SIG-M5 treated with dmso at 0.1 percent for 504 hours (cell line): ENCODE results near the gene ADAP1.
A peak's percentile ranks its signal among the peaks of the same experiment; 100 is the strongest.
"Not testable (repeated sequence)": the region's sequence is repeated elsewhere in the genome, so short reads cannot be mapped to it uniquely, and the experiment has no call there.

Source experiments
- DNase-seq: peaks from one replicate; lab custom pipeline; 2025; ENCODE audit not compliant: unreplicated experiment; lab: John Stamatoyannopoulos, UW

The ADAP1 gene

GRCh38 chr7:975702-976473 lies 21.4 kb upstream of the ADAP1 start:
- DNase-seq, result no peak

GRCh38 chr7:974820-975681 lies 20.6 kb upstream of the ADAP1 start, which contains the start of gene COX19:
Gene COX19 (minus strand): TSS chr7:975549. CDS start chr7:975509, 40 bp downstream.
- peak; percentile 82 for DNase-seq

GRCh38 chr7:974172-974571 lies 19.7 kb upstream of the ADAP1 start:
- peak; percentile 50 for DNase-seq

GRCh38 chr7:973312-973711 lies 18.8 kb upstream of the ADAP1 start:
- DNase-seq, result no peak

- no peak for DNase-seq
Observed at GRCh38 chr7:972676-973309, 18.3 kb upstream of the ADAP1 start.

DNA sequence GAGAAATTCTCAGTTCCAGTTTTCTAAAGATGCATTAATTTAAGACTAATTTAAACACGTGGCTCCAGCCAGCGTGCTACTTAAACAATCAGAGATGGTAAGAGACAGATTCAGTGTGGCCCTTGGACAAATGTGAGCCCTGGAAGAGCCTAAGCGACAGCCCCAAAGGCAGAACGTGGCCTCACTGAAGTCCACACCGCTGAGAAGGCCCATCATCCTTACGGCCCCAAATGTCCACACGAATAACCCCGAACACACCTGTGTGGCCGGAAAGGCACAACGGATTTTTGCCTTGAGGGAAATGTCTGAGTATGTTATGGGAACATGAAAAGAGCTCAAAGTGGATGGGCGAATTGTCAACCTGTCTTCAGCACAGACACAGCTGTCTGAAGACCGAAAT lies 17.6 kb upstream of the ADAP1 start:
- DNase-seq, result no peak

GRCh38 chr7:970744-971143 lies 16.3 kb upstream of the ADAP1 start:
- no peak for DNase-seq

DNA sequence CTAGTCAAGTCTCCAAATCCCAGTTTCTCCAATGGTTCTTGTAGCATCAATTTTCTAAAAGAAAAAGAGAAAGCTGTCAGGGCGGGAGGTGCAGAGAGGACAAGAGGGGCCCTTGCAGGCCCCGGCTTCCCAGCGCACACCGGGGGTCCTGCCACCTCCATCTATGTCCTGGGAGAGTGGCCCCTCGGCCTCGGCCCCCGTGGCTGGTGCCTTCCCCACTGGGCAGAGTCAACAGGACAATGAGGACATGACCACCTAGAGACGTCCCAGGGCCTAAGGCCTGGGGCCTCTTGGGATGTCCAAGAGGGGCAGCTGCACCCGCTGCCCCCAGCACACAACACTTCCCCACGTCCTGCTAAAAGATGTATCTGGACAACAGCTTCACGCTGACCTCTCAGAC lies 14.9 kb upstream of the ADAP1 start:
- no peak for DNase-seq

DNA sequence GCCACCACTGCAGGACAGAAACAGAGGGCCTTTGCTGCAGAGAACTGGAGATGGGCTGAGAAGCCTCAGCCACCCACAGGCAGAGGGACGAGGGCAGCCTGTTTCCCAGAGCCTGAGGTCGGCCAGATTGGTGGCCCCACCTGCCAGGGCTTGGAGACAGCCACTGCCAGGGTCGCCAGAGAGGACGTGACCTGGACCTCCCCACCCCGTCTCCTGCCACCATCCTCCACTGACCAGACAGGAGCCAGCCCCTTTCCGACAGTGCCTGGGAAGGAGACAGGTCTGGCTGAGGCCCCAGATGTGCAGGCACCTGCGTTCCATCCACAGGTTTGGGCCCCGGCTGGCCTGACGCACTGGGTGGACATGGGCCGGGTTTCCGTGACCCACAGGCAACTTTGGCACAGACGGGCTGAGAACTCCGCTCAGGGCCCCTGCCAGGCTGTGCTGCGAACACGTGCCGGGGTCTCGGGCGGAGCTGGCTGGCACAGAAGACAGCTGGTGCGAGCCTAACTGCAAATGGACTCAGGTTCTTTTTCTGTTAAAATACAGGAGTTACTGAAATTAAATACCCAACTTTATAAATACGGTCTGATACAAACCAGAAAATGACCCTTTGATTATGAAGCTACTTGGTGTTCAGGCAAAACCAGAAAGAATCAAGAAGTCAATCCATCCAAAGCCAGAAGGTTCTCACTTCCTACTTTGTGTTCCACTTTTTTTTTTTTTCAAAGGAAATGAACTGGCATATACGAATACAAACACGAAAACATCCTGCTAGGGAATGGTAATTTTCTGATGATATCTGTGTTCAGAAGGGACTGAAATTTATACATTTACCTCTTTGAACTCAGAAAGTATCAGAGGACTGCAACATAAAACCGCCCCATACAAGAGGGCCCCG lies 14.0 kb upstream of the ADAP1 start:
- DNase-seq, result no peak

GRCh38 chr7:967361-968082 lies 13.0 kb upstream of the ADAP1 start:
- DNase-seq, result no peak

- DNase-seq, result no peak
Observed at GRCh38 chr7:966291-967069, 12.0 kb upstream of the ADAP1 start.

- peak; percentile 71 for DNase-seq
Observed at GRCh38 chr7:964401-965231, 10.1 kb upstream of the ADAP1 start.

DNA sequence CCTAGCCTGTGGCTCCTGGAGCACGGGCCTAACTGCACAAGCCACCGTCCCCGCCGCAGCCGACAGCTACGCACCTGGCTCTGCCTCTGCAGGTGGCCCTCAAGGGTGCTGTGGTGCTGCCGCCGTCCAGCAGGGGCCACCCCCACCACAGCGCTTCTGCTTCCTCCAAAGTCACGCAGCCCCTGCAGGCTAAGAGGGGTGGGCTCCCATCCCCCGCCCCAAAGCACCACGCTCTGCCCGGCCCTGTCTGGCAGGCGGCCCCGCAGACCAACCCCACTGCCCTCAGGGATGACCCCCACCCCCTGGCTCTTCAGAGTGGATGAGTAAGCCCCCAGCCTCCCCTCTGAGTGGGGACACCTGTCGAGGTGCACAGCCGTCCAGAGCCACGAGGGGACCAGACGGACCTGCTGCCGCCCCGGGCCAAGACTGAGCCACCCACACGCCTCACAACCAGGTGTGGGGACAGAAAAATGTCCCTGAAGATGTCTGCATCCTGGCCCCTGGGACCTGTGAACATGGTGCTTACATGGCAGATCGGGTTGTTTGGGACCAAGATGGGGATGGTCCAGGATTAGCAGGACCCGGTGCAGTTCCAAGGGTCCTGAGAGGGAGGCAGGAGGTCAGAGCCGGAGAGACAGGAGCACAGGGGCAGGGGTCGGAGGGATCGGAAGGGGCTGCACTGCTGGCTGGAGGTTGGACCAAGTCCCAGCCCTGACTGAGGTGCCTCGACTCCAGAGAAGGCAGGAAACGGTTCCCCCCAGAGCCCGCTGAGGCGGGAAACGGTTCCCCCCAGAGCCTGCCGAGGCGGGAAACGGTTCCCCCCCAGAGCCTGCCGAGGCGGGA lies 9.0 kb upstream of the ADAP1 start:
- DNase-seq, result no peak

- no peak for DNase-seq
Observed at GRCh38 chr7:962401-963081, 8.1 kb upstream of the ADAP1 start.

DNA sequence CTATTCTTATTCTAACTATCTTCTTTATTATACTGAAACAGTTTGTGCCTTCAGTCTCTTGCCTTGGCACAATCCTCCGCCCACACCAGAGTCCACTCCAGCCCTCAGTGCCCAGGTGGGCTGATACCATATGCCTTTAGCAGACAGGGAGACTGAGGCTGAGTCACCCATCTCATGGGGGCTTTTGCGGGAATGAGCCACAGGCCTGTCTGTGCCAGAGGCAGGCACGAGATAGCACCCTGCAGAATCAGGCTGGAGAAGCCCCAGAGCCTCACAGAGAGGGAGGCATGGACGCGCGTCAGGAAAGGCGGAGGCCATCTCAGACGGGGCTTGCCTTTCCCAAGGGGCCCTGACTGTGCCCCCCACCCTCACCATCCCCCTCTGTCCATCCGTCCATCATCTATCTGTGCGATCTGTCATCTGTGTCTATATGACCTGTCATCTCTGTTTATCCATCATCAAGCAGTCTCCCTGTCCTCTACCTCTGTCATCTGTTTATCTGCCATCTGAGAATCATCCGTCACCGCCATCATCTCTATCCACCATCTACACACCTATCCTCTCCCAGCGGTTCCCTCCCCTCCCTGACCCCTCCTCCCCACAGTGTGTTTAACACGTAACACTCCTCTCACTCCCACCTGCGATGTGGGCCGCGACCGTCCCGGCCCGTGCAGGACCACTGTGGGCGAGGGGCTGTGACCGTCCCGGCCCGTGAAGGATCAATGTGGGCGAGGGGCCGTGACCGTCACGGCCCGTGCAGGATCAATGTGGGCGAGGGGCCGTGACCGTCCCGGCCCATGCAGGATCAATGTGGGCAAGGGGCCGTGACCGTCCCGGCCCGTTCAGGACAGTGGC lies 7.3 kb upstream of the ADAP1 start:
- DNase-seq, result no peak

GRCh38 chr7:960972-961371 lies 6.5 kb upstream of the ADAP1 start:
- not testable (repeated sequence) for DNase-seq
